Liver (tissue), 9 donors: Measurements from ENCODE around the gene NPAS4. TPM values are rescaled to one million over a fixed set of nuclear protein-coding genes. Genes with fewer than 3 reads are reported as not detected.

Experiments used
- DNase-seq: peaks from one replicate; pipeline ENCODE4 v3.0.0-alpha.2; 2017; ENCODE audit warnings: low spot score
- H3K27ac ChIP-seq, 2 donors: one replicate each; pipeline ENCODE4 v1.7.0; 2013; ENCODE audit warnings: inconsistent platforms in 2 of 2, low read length in 2 of 2, control low read depth in 1 of 2, low read depth in 1 of 2, mild to moderate bottlenecking in 1 of 2
- H3K27me3 ChIP-seq, 4 donors: one replicate each; pipeline versions ENCODE4 v1.6.1 to v1.7.0; 2013; ENCODE audit warnings: low read length in 3 of 4, inconsistent platforms in 1 of 4, mild to moderate bottlenecking in 1 of 4, moderate library complexity in 1 of 4; ENCODE audit not compliant: control insufficient read depth in 4 of 4, insufficient read depth in 4 of 4
- H3K36me3 ChIP-seq, 4 donors: one replicate each; pipeline versions ENCODE4 v1.6.1 to v1.7.0; 2013; ENCODE audit warnings: low read length in 3 of 4, mild to moderate bottlenecking in 3 of 4, low read depth in 1 of 4, moderate library complexity in 1 of 4; ENCODE audit not compliant: control insufficient read depth in 4 of 4, insufficient read depth in 3 of 4
- H3K4me1 ChIP-seq, 4 donors: one replicate each; pipeline versions ENCODE4 v1.6.1 to v1.7.0; 2013; ENCODE audit warnings: low read length in 3 of 4, mild to moderate bottlenecking in 3 of 4, moderate library complexity in 1 of 4; ENCODE audit not compliant: control insufficient read depth in 4 of 4, insufficient read depth in 4 of 4
- H3K4me3 ChIP-seq, 3 donors: one replicate each; pipeline versions ENCODE4 v1.6.1 to v1.7.0; 2013; ENCODE audit warnings: low read length in 3 of 3, control low read depth in 1 of 3, low read depth in 1 of 3, mild to moderate bottlenecking in 1 of 3
- H3K9ac ChIP-seq, 2 donors: one replicate each; pipeline ENCODE4 v1.7.0; 2013; ENCODE audit warnings: low read length in 2 of 2, mild to moderate bottlenecking in 2 of 2, moderate library complexity in 2 of 2, control low read depth in 1 of 2, low read depth in 1 of 2
- H3K9me3 ChIP-seq, 4 donors: one replicate each; pipeline versions ENCODE4 v1.6.1 to v1.7.0; 2013; ENCODE audit warnings: low read length in 3 of 4; ENCODE audit not compliant: control insufficient read depth in 4 of 4
- EGR1 ChIP-seq, 2 donors: IDR thresholded peaks; 2 replicates each; pipeline ENCODE4 v1.6.1; 2016 to 2018; ENCODE audit warnings: antibody characterized with exemption in 2 of 2, low read depth in 2 of 2
- FOXA1 ChIP-seq: IDR thresholded peaks from 2 replicates; pipeline ENCODE4 v1.6.1; 2016; ENCODE audit warnings: antibody characterized with exemption
- FOXA2 ChIP-seq: IDR thresholded peaks from 2 replicates; pipeline ENCODE4 v1.6.1; 2016; ENCODE audit warnings: antibody characterized with exemption
- GABPA ChIP-seq, 2 donors: IDR thresholded peaks in 1 of 2; conservative IDR thresholded peaks in 1 of 2; 2 replicates each; pipeline ENCODE4 v1.6.1; 2016; ENCODE audit warnings: antibody characterized with exemption in 2 of 2, mild to moderate bottlenecking in 1 of 2, moderate library complexity in 1 of 2
- HNF4A ChIP-seq, 2 donors: conservative IDR thresholded peaks; 2 replicates each; pipeline ENCODE4 v1.6.1; 2016; ENCODE audit warnings: antibody characterized with exemption in 2 of 2, mild to moderate bottlenecking in 2 of 2
- HNF4G ChIP-seq: IDR thresholded peaks from 2 replicates; pipeline ENCODE4 v1.6.1; 2016; ENCODE audit warnings: antibody characterized with exemption
- NR2F2 ChIP-seq: IDR thresholded peaks from 2 replicates; pipeline ENCODE4 v1.6.1; 2016; ENCODE audit warnings: antibody characterized with exemption
- RAD21 ChIP-seq, 2 donors: IDR thresholded peaks; 2 replicates each; pipeline ENCODE4 v1.6.1; 2016; ENCODE audit warnings: antibody characterized with exemption in 2 of 2, mild to moderate bottlenecking in 2 of 2
- RXRA ChIP-seq, 2 donors: IDR thresholded peaks; 2 replicates each; pipeline ENCODE4 v1.6.1; 2017 to 2018; ENCODE audit warnings: antibody characterized with exemption in 2 of 2, mild to moderate bottlenecking in 1 of 2
- TAF1 ChIP-seq: conservative IDR thresholded peaks from 2 replicates; pipeline ENCODE4 v1.6.1; 2016; ENCODE audit warnings: antibody characterized with exemption, mild to moderate bottlenecking
- YY1 ChIP-seq: IDR thresholded peaks from 2 replicates; pipeline ENCODE4 v1.6.1; 2016; ENCODE audit warnings: antibody characterized with exemption, mild to moderate bottlenecking
- WGBS: extraction: QIAGEN DNeasy Blood & Tissue Kit; methylation state at CpG from one replicate; pipeline ENCODE4 v1.1.7; 2013; 5-methylcytosine and 5-hydroxymethylcytosine counted together
- polyA plus RNA-seq, 2 donors: library from polyadenylated mRNA; stranded (reverse) in 1 of 2; unstranded in 1 of 2; fragments of 200-250 nt in 1 of 2; fragments of >200 nt in 1 of 2; fragmentation: Nextera tagmentation in 1 of 2; extraction: Ambion mirVana in 1 of 2; gene quantifications; one replicate each; pipeline versions ENCODE4 v1.2.1 to v1.2.3, GENCODE V29; 2013 to 2015
- total RNA-seq, 2 donors: library from RNA; depleted of rRNA; stranded (reverse); fragments of >200 nt; gene quantifications; one replicate each; pipeline ENCODE4 v1.2.3, GENCODE V29; 2014
- TF ChIP-seq, protein P1 (sequence below): IDR thresholded peaks from 2 replicates; pipeline ENCODE4 v1.6.1; 2016; ENCODE audit warnings: antibody characterized with exemption
- TF ChIP-seq, protein P2 (sequence below): IDR thresholded peaks from 2 replicates; pipeline ENCODE4 v1.6.1; 2016; ENCODE audit warnings: antibody characterized with exemption
- TF ChIP-seq, protein P3 (sequence below): IDR thresholded peaks from 2 replicates; pipeline ENCODE4 v1.6.1; 2016; ENCODE audit warnings: antibody characterized with exemption, mild to moderate bottlenecking
- TF ChIP-seq, protein P4 (sequence below): fragments of 150-350 bp; IDR thresholded peaks from 2 replicates; pipeline ENCODE4 v1.5.1; 2017; ENCODE audit warnings: improper control_type of control experiment, low read depth, low read length; ENCODE audit not compliant: missing input control
- TF ChIP-seq, protein P5 (sequence below): IDR thresholded peaks from 2 replicates; pipeline ENCODE4 v1.6.1; 2016; ENCODE audit warnings: antibody characterized with exemption
- donor health status: healthy.
- donor health status: healthy.
- donor health status: healthy.
- donor health status: healthy.
- donor health status: healthy.

The NPAS4 gene
- total and polyA plus RNA-seq, 4 donors: 0.01 TPM; not detected in 3

DNA sequence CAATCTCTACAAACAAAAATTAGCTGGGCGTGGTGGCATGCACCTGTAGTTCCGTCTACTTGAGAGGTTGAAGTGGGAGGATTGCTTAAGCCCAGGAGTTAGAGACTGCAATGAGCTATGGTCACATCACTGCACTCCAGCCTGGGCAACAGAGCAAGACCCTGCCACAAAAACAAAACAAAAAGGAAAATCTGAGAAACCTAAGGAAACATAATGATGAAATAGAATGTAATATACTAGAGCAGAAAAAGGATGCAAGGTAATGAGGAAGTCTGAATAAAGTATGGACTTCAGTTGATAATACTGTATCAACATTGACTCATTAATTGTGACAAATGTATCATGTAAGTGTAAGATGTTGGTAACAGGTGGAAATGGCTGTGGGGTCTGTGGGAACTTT is 8.1 kb downstream of the NPAS4 start:
- WGBS: 88% methylated on average over 2 of the region's 2 CpGs
- H3K9ac ChIP-seq: no peak overlapping the region
- no peak overlapping the region for H3K4me3 ChIP-seq
- H3K27ac ChIP-seq: no peak overlapping the region
- DNase-seq: no peak
- TF ChIP-seq, protein P1, sequence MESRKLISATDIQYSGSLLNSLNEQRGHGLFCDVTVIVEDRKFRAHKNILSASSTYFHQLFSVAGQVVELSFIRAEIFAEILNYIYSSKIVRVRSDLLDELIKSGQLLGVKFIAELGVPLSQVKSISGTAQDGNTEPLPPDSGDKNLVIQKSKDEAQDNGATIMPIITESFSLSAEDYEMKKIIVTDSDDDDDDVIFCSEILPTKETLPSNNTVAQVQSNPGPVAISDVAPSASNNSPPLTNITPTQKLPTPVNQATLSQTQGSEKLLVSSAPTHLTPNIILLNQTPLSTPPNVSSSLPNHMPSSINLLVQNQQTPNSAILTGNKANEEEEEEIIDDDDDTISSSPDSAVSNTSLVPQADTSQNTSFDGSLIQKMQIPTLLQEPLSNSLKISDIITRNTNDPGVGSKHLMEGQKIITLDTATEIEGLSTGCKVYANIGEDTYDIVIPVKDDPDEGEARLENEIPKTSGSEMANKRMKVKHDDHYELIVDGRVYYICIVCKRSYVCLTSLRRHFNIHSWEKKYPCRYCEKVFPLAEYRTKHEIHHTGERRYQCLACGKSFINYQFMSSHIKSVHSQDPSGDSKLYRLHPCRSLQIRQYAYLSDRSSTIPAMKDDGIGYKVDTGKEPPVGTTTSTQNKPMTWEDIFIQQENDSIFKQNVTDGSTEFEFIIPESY: no peak
- TF ChIP-seq, protein P2, sequence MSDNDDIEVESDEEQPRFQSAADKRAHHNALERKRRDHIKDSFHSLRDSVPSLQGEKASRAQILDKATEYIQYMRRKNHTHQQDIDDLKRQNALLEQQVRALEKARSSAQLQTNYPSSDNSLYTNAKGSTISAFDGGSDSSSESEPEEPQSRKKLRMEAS: no peak
- no peak for TF ChIP-seq FOXA1
- TF ChIP-seq, protein P3, sequence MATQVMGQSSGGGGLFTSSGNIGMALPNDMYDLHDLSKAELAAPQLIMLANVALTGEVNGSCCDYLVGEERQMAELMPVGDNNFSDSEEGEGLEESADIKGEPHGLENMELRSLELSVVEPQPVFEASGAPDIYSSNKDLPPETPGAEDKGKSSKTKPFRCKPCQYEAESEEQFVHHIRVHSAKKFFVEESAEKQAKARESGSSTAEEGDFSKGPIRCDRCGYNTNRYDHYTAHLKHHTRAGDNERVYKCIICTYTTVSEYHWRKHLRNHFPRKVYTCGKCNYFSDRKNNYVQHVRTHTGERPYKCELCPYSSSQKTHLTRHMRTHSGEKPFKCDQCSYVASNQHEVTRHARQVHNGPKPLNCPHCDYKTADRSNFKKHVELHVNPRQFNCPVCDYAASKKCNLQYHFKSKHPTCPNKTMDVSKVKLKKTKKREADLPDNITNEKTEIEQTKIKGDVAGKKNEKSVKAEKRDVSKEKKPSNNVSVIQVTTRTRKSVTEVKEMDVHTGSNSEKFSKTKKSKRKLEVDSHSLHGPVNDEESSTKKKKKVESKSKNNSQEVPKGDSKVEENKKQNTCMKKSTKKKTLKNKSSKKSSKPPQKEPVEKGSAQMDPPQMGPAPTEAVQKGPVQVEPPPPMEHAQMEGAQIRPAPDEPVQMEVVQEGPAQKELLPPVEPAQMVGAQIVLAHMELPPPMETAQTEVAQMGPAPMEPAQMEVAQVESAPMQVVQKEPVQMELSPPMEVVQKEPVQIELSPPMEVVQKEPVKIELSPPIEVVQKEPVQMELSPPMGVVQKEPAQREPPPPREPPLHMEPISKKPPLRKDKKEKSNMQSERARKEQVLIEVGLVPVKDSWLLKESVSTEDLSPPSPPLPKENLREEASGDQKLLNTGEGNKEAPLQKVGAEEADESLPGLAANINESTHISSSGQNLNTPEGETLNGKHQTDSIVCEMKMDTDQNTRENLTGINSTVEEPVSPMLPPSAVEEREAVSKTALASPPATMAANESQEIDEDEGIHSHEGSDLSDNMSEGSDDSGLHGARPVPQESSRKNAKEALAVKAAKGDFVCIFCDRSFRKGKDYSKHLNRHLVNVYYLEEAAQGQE: no peak
- no peak for TF ChIP-seq YY1
- TF ChIP-seq FOXA2: no peak
- H3K36me3 ChIP-seq: peaks cover 0 to 4% (median 2%) of the 10 kb centered on the region in 4 donors
- no peaks in the 10 kb centered on the region for H3K9me3 ChIP-seq
- H3K4me1 ChIP-seq: no peaks in the 10 kb centered on the region
- H3K27me3 ChIP-seq: no peaks in the 10 kb centered on the region

DNA sequence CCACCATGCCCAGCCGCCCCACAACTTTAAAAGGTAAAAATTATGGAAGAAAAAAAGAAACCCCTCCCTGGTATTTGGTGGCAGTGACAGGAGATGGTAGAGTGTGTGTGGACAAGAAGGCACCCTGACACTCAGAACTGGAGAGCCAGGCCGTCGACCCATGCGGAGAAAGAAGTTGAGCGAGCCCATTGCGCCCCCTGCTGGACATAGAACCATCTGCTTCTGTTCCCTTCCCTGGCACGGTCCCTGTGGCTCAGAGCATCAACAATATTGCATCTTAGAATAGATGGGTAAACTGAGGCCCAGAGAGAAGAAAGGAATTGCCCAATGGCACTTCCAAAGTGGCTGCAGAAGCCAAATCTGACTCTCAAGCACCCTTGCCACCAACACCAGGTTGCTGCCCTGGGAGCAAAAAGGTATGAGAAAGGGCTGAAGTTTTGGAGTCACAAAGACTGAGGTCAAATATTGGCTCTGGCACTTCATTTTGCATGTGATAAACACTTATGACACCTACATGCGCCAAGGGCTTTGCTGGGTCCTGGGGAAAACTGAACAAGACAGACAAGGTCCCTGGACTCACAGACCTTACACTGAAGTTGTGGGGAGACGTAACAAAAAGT is 9.3 kb downstream of the NPAS4 start:
- TF ChIP-seq, protein P4, sequence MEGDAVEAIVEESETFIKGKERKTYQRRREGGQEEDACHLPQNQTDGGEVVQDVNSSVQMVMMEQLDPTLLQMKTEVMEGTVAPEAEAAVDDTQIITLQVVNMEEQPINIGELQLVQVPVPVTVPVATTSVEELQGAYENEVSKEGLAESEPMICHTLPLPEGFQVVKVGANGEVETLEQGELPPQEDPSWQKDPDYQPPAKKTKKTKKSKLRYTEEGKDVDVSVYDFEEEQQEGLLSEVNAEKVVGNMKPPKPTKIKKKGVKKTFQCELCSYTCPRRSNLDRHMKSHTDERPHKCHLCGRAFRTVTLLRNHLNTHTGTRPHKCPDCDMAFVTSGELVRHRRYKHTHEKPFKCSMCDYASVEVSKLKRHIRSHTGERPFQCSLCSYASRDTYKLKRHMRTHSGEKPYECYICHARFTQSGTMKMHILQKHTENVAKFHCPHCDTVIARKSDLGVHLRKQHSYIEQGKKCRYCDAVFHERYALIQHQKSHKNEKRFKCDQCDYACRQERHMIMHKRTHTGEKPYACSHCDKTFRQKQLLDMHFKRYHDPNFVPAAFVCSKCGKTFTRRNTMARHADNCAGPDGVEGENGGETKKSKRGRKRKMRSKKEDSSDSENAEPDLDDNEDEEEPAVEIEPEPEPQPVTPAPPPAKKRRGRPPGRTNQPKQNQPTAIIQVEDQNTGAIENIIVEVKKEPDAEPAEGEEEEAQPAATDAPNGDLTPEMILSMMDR: peak; percentile 70
- TF ChIP-seq EGR1 (IDR thresholded peaks at IDR 0.05; ENCODE audit: low read depth in 2 of 2) (no peak), RAD21 (IDR thresholded peaks at IDR 0.05) (peak; percentile 68 to 81), NR2F2 (no peak), FOXA2 (no peak), RXRA (IDR thresholded peaks at IDR 0.05) (peak in 1 of 2 donors; percentile 14), HNF4A (conservative IDR thresholded peaks at IDR 0.05) (no peak), HNF4G (no peak), GABPA (IDR thresholded peaks at IDR 0.05 in 1 of 2, conservative IDR thresholded peaks at IDR 0.05 in 1 of 2) (no peak), TAF1 (no peak), YY1 (no peak)
- TF ChIP-seq, protein P2: no peak
- TF ChIP-seq, protein P3: peak; percentile 72
- TF ChIP-seq, protein P5, sequence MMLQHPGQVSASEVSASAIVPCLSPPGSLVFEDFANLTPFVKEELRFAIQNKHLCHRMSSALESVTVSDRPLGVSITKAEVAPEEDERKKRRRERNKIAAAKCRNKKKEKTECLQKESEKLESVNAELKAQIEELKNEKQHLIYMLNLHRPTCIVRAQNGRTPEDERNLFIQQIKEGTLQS: no peak
- TF ChIP-seq, protein P1: no peak
- no peaks in the 10 kb centered on the region for H3K9me3 ChIP-seq
- no peak overlapping the region for H3K4me3 ChIP-seq
- no peaks in the 10 kb centered on the region for H3K27me3 ChIP-seq
- no peaks in the 10 kb centered on the region for H3K4me1 ChIP-seq
- DNase-seq: peak; percentile 76
- no peak overlapping the region for H3K27ac ChIP-seq
- no peak overlapping the region for H3K9ac ChIP-seq
- H3K36me3 ChIP-seq: peaks cover 0 to 6% (median 2%) of the 10 kb centered on the region in 4 donors
- 46% methylated on average over 9 of the region's 9 CpGs for WGBS
